ENCODE data around the gene XPO6.

XPO6 gene

DNA sequence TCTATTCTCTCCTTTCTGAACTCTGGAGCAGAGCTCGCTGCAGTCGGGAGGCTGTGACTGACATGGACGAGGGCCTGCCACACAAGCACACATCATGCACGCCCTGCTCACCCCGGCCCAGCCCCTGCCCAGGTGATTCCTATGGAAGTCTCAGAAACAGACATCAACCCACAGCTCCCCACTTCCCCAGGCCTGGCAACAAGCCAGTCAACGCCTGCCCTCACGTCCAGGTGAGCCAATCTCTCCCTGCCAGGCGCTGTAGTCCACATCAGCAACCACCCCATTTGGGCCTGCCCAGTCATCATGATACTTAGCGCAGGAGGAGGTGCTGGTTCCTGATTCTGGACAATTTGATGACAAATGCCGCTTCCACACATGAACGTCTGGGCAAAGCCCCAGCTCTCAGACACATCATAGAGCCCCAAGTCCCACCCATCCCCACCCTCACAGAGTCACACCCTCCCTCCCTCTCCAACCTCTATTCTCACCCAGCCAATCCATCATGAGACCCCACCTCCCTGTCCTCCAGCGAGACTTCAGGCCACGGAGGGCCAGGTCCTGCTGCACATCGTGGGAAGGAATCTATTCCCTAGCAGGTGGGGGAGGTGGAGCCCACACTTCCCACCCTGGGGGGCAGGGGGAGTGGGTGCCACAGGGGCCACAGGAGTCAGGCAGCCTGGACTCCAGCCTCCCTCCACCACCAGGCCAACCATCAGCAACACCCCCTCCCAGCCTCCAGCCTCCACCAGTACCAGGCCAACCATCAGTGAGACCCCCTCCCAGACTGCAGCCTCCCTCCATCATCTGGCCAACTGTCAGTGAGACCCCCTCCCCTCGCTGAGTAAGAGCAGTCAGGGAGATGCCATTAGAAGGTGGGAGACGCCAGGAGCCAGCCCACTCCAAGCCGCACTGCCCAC is 114.5 kb downstream of the XPO6 start:
- DNase-seq (ENCODE audit: low read depth), result no peak
- H3K4me3 ChIP-seq (ENCODE audit: low read length), result no peak overlapping the region
- no peak for TF ChIP-seq CTCF (IDR thresholded peaks at IDR 0.05; ENCODE audit: insufficient read depth, low read depth, low read length, missing control alignments)

DNA sequence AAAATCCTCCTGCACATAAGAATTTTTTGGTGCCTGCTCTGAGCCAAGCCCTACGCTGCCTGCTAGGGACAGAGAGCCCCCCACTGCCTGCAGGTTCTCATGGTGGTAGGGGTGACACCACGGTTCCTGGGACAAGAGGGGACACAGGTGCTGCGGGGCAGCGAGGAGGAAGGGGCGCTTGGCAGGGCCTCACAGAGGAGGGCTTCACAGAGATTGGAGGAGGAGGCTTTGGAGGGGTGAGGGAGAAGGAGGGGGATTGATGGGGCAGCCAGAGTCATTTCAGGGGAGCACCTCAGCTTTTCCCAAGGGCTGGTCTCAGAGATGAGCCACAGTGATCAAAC is 118.4 kb downstream of the XPO6 start:
- no peak for TF ChIP-seq CTCF (IDR thresholded peaks at IDR 0.05; ENCODE audit: insufficient read depth, low read depth, low read length, missing control alignments)
- H3K4me3 ChIP-seq (ENCODE audit: low read length), result no peak overlapping the region
- no peak for DNase-seq (ENCODE audit: low read depth)

GRCh38 chr16:28092721-28093384 is 118.9 kb downstream of the XPO6 start:
- no peak for TF ChIP-seq CTCF (IDR thresholded peaks at IDR 0.05; ENCODE audit: insufficient read depth, low read depth, low read length, missing control alignments)
- DNase-seq (ENCODE audit: low read depth), result peak; percentile 36
- H3K4me3 ChIP-seq (ENCODE audit: low read length), result no peak overlapping the region

DNA sequence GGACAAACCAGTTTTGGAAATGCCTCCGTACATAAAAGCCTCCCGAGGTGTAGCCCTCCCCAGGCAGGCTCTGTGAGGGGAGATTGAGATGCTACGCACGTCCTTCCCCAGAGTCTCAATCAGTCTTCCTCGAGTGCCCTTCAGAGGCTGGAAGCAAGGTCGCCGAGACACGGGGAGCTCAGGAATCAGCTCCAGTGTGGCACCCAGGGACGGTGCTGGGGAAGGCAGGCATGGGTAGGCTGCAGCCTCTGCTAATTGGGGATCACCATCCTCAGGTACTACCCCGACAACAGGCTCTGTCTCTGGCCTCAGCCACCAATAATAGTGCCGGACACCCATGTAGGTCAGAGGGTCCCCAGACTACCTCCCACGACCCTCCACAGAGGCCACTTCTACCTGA is 120.1 kb downstream of the XPO6 start:
- H3K4me3 ChIP-seq (ENCODE audit: low read length), result no peak overlapping the region
- TF ChIP-seq CTCF (IDR thresholded peaks at IDR 0.05; ENCODE audit: insufficient read depth, low read depth, low read length, missing control alignments), result no peak
- no peak for DNase-seq (ENCODE audit: low read depth)

DNA sequence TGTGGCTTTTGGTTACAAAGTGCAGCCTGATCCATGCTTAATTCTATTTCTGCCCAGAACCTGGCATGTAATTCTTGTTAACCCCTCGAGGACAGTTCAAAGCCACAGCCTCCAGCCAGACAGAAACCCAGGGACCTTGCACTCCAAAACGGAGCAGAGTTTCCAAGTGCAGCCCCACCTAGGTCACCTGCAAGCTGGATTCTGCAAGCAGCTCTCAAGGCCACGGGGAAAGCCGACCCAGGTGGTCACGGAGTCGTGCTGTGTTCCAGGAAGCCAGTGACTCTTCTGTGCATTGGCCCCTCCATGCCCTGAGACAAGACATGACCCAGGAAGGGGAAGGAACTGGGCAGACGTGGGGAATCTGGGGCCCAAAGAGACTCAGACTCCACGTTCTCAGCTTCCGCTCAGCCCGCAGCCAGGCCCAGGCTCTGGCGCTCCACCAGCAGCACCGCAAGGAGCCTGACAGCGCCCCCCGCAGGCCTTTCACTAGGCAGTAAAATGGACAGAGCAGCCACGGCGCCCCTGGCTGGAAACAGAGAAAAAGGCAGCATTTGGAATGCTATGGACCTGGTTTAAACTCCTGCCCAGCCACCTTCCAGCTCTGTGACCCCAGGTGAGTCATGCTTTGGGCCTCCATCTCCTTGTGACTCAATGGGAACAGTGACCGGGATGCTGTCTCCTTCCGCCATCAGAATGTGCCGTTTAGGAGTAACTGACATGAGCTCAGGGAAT is 121.0 kb downstream of the XPO6 start:
- no peak overlapping the region for H3K4me3 ChIP-seq (ENCODE audit: low read length)
- DNase-seq (ENCODE audit: low read depth), result peak; percentile 35
- peak; percentile 8 for TF ChIP-seq CTCF (IDR thresholded peaks at IDR 0.05; ENCODE audit: insufficient read depth, low read depth, low read length, missing control alignments)

DNA sequence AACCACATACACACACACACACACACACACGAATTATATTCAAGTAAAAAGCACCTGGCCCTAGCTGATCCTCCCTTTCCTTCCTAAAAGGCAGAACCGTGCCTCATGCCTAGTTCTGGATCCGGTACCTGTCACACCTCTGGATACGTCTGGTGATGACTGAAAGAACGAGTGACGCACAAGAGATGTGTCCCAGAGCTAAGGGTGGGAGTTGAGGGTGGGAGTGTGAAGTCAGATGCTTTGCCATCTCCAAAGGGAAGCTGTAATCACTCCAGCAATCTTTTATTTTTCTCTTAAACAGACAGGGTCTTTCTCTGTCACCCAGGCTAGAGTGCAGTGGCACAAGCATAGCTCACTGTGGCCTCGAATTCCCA is 121.8 kb downstream of the XPO6 start:
- TF ChIP-seq CTCF (IDR thresholded peaks at IDR 0.05; ENCODE audit: insufficient read depth, low read depth, low read length, missing control alignments), result no peak
- no peak overlapping the region for H3K4me3 ChIP-seq (ENCODE audit: low read length)
- DNase-seq (ENCODE audit: low read depth), result no peak
